ENCODE data around the gene CCDC12.

CCDC12 gene

DNA sequence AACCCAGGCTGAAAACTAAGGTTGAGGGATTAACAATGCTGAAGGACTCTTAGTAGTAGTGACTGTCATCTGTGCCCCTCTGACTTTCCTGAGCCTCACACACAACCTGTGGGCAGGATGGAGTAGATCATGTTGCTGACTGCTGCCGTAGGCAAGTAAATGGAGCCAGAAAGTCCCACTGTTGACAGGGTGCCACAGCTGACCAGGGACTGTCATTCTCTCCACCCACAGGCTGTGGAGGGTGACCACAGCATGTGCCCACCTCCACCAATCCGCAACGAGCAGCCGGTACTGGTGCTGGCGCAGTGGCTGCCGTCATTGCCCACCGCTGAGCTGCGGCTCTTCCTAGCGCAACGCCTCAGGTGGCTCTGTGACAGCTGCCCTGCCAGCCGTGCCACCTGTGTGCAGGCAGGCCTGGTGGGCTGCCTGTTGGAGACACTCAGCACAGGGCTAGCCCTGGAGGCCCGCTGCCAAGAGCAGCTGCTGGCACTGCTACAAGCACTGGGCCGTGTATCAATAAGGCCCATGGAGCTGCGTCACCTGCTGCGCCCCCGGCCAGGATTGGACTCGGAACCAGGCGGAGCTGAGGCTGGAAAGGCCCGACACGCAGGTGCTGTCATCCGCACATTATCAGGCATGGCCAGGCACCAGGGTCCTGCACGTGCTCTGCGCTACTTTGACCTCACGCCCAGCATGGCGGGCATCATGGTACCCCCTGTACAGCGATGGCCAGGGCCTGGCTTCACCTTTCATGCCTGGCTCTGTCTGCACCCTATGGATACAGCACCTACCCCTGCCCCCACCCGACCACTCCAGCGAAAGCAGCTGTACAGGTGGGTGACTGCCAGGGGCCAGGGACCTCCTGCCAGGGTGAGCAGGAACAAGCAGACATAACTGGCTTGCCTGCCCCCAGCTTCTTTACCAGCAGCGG, 18.5 kb upstream of the CCDC12 start:
- no peak for DNase-seq

- no peak for DNase-seq
These were observed 17.4 kb upstream of the CCDC12 start for GRCh38 chr3:46993986-46994385.

DNA sequence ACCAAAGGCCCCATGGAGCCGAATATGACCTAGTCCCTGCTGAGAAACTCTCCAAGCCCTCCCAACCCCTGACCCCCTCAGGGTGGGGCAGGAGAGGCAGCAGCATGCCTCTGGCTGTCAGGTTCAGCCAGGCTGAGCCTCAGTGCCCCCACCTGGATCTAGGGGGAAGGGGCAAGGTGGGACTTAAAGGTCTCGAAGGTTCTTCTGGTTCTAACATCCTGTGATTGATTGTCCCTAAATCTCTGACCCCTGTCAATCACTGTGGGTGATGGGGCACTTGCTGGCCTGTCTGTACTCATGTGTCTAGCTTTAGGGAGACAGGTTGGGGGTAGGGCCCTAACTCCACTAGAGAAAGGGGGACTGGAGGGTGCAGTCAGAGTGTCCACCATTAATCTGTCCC, 16.7 kb upstream of the CCDC12 start:
- DNase-seq: no peak

DNA sequence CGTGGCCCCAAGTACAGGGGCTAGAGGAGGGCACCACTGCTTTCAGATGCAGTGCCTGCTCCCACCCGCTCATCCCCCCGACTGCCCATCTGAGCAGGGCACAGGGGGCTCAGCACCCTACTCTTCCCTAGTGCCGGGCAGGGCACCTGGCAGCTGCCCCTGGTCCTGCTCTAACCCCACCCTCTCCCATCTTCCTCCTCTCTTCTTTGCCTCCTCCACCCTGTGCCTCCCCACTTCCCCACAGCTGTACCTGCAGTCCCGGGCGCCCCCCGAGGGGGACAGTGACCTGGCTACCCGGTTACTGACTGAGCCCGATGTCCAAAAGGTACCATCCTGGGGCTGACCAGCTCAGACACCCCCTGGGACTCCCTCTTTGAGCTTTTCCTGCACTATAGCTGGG, 15.7 kb upstream of the CCDC12 start:
- no peak for DNase-seq

- DNase-seq: no peak
These were observed 15.0 kb upstream of the CCDC12 start for GRCh38 chr3:46991406-46992165.

- no peak for DNase-seq
These were observed 14.2 kb upstream of the CCDC12 start for GRCh38 chr3:46990573-46991374.

- DNase-seq: no peak
These were observed 12.7 kb upstream of the CCDC12 start for GRCh38 chr3:46989146-46989810.

- DNase-seq: no peak
These were observed 12.1 kb upstream of the CCDC12 start for GRCh38 chr3:46988616-46989015.

- DNase-seq: peak; percentile 79
These were observed 11.3 kb upstream of the CCDC12 start for GRCh38 chr3:46987743-46988401.

- DNase-seq: no peak
These were observed 10.8 kb upstream of the CCDC12 start for GRCh38 chr3:46987319-46987742.

GRCh38 chr3:46986782-46987310, 10.3 kb upstream of the CCDC12 start:
- no peak for DNase-seq

- no peak for DNase-seq
These were observed 9.6 kb upstream of the CCDC12 start for GRCh38 chr3:46986055-46986730.

DNA sequence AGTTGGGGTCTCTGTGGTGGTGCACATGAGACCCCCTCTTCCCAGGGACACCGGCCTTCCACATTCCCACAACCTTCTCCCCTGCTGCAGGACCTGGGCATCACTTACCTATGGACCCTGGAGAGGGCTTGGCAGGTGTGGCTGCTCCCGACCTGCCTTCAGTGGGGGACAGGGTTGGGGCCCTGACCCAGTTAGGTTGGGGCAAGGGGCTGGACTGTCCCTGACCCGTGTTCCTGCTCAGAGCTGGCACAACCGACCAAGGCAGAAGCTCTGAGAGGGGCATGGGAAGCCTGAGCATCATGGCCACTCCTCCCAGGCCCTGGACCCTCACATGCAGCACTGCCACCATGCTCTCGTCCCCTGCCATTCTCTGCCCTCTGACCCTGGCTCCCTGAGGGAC, 9.0 kb upstream of the CCDC12 start:
- DNase-seq: no peak

GRCh38 chr3:46984591-46985459, 8.3 kb upstream of the CCDC12 start:
- no peak for DNase-seq

DNA sequence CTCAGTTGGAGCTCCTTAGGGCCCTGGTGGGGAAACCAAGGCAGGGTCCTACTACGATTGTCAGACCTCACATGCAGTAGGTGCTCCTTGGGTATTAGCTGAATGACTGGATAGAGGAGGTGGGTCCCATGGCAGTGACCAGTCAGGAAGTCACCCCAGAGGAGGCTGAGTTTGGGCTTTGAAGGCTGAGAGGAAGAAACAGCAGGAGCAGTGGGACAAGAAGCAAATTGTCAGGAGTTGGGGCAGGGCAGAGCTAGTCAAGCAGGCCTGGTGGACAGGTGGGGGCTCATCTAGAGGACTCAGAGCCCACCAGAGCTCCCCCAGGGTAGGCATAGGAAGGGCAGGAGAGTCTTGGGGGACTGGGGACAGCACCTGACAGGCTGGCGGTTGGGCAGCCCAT, 6.0 kb upstream of the CCDC12 start:
- DNase-seq: no peak

- DNase-seq: no peak
These were observed 5.5 kb upstream of the CCDC12 start for GRCh38 chr3:46981932-46982471.

GRCh38 chr3:46979958-46980497, 3.5 kb upstream of the CCDC12 start:
- no peak for DNase-seq

GRCh38 chr3:46978985-46979944, 2.7 kb upstream of the CCDC12 start, which contains the start of gene NBEAL2:
Gene NBEAL2 (plus strand): TSS chr3:46979666. CDS start chr3:46979862, 196 bp downstream.
- DNase-seq: peak; percentile 97

All from stimulated activated CD4-positive, alpha-beta T cell treated with anti-CD3 and anti-CD28 coated beads, Interleukin-4, amount 100 ng/mL, for 1 hour (primary cell).